Activated CD8-positive, alpha-beta T cell treated with anti-CD3 and anti-CD28 coated beads for 36 hours (primary cell): Measurements from ENCODE around the gene RPN2. TPM values are rescaled to one million over a fixed set of nuclear protein-coding genes. Genes with fewer than 3 reads are reported as not detected.

Experiments
- ATAC-seq: fragments of 200-7000 bp; cut with Tn5 transposase; one replicate; pipeline ENCODE4 v1.10.0; 2021; ENCODE audit warnings: mild to moderate bottlenecking, moderate library complexity
- CTCF ChIA-PET: fragments of 350-600 bp; sonication (Branson Sonifier 250); formaldehyde crosslinking; loops from one replicate; lab custom pipeline; 2021; ENCODE audit warnings: antibody characterized with exemption; lab: Charles Lee
- POLR2A ChIA-PET: fragments of 350-600 bp; sonication (Branson Sonifier 250); formaldehyde crosslinking; loops from one replicate; lab custom pipeline; 2021; ENCODE audit warnings: antibody characterized with exemption; lab: Charles Lee
- DNase-seq: peaks from one replicate; pipeline ENCODE4 v3.0.0-alpha.2; 2020
- H3K27ac Mint-ChIP-seq: one replicate; pipeline ENCODE4 v1.8.0; 2021; ENCODE audit warnings: mild to moderate bottlenecking, mixed read lengths
- H3K27me3 Mint-ChIP-seq: one replicate; pipeline ENCODE4 v1.8.0; 2021; ENCODE audit warnings: mixed read lengths
- H3K36me3 Mint-ChIP-seq: one replicate; pipeline ENCODE4 v1.8.0; 2021; ENCODE audit warnings: low read depth, mixed read lengths
- H3K4me1 Mint-ChIP-seq: one replicate; pipeline ENCODE4 v1.8.0; 2021; ENCODE audit warnings: low read depth, mixed read lengths
- H3K4me3 Mint-ChIP-seq: one replicate; pipeline ENCODE4 v1.8.0; 2021; ENCODE audit warnings: mild to moderate bottlenecking, moderate library complexity, mixed read lengths
- H3K9me3 Mint-ChIP-seq: one replicate; pipeline ENCODE4 v1.8.0; 2021; ENCODE audit warnings: mixed read lengths
- intact Hi-C: fragments of 100-400 bp; cut with micrococcal nuclease; formaldehyde crosslinking; loops from one replicate; pipeline ENCODE4 v1.10.0; 2022
- total RNA-seq, 2 experiments: library from RNA; stranded (reverse); gene quantifications; one replicate each; pipeline ENCODE4 v1.2.3, GENCODE V29; 2021
- TF ChIP-seq, protein P1 (sequence below): fragments of 200-600 bp; IDR thresholded peaks from one replicate; pipeline ENCODE4 v1.8.0; 2022; ENCODE audit warnings: antibody characterized with exemption, mild to moderate bottlenecking

RPN2 gene
- total RNA-seq, 2 experiments from 2014 or later, result 103 to 107 TPM

DNA sequence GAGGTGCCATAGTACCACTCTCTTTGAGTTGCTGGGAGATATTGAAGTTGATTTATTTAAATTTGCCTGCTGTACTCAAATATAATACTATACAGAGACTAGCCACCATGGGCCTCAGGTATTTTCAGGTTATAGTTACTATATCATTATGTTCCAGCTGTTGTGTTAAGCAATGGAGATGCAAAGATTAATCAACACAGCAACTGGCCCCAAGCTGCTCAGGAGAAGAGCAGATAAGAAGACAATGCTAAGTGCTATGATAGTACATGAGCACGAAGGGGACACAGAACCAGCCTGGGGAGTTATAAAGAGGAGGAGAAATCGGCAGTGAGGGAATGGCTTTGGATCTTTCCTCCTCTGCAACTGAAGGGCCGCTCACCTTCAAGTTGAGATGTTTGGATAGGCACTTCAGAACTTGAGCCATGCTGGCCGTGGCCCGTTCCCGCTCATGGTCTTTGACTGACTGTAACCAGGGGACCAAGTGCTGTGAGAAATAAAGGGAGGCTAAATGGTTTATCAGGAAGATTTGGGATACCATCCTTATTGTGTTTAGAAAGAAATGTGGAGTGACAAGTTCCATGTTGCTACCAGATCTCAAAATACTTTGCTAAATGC is 24.3 kb upstream of the RPN2 start:
- ChIA-PET CTCF (interaction anchor here (1.9 kb wide), 1 partner anchor 41 kb away, joined by 8 read pairs; no protein-coding TSS in a partner anchor), POLR2A (no interaction called here)
- no peak overlapping the region for H3K27ac Mint-ChIP-seq
- no peak overlapping the region for H3K4me3 Mint-ChIP-seq
- intact Hi-C loops, result no loop called here
- no peaks in the 10 kb centered on the region for H3K4me1 Mint-ChIP-seq
- no peaks in the 10 kb centered on the region for H3K36me3 Mint-ChIP-seq
- no peaks in the 10 kb centered on the region for H3K27me3 Mint-ChIP-seq
- DNase-seq (no peak), ATAC-seq (no peak)
- H3K9me3 Mint-ChIP-seq, result no peaks in the 10 kb centered on the region
- TF ChIP-seq, protein P1, sequence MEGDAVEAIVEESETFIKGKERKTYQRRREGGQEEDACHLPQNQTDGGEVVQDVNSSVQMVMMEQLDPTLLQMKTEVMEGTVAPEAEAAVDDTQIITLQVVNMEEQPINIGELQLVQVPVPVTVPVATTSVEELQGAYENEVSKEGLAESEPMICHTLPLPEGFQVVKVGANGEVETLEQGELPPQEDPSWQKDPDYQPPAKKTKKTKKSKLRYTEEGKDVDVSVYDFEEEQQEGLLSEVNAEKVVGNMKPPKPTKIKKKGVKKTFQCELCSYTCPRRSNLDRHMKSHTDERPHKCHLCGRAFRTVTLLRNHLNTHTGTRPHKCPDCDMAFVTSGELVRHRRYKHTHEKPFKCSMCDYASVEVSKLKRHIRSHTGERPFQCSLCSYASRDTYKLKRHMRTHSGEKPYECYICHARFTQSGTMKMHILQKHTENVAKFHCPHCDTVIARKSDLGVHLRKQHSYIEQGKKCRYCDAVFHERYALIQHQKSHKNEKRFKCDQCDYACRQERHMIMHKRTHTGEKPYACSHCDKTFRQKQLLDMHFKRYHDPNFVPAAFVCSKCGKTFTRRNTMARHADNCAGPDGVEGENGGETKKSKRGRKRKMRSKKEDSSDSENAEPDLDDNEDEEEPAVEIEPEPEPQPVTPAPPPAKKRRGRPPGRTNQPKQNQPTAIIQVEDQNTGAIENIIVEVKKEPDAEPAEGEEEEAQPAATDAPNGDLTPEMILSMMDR, result no peak

DNA sequence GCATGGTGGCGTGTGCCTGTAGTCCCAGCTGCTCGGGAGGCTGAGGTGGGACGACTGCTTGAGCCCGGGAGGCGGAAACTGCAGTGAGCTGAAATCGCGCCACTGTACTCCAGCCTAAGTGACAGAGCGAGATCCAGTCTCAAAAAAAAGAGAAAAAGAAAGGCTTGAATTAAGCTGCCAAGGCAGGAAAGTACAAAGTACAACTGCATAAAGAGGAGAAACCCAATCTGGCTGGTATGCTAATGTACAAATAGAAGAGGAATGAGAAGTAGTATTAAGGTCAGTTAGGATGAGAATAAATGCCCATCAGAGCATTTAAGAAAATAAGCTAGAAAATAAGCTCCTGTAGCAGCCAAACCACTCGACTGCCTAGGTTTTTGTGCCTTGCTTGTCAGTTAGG is 23.1 kb upstream of the RPN2 start:
- POLR2A ChIA-PET, result no interaction called here
- TF ChIP-seq, protein P1, result no peak
- H3K9me3 Mint-ChIP-seq, result no peaks in the 10 kb centered on the region
- ATAC-seq, result no peak
- intact Hi-C loops, result no loop called here
- no peak for DNase-seq
- no peak overlapping the region for H3K27ac Mint-ChIP-seq
- no peaks in the 10 kb centered on the region for H3K4me1 Mint-ChIP-seq
- no peaks in the 10 kb centered on the region for H3K27me3 Mint-ChIP-seq
- H3K4me3 Mint-ChIP-seq, result no peak overlapping the region
- CTCF ChIA-PET, result interaction anchor here (1.9 kb wide), 1 partner anchor 40 kb away, joined by 8 read pairs; no protein-coding TSS in a partner anchor
- no peaks in the 10 kb centered on the region for H3K36me3 Mint-ChIP-seq

DNA sequence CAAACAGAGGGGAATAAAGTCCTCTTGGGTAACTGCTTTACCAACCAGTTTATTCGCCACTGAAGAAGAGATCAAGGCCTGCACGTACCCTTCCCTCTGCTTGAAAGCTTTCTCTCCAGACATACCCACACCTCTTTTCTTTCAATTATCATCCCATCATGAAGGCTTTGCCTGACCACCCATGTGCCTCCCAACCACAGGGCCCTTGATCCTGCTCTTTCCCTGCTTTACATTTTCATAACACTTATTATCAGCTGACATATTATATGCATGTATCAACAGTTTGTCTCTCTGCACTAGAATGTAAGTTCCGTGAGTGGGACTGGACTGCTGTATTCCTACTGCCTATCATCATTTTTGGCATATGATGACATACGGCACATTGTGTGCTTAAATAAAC is 20.9 kb upstream of the RPN2 start:
- DNase-seq (no peak), ATAC-seq (no peak)
- TF ChIP-seq, protein P1, result no peak
- CTCF ChIA-PET, result no interaction called here
- no peaks in the 10 kb centered on the region for H3K9me3 Mint-ChIP-seq
- intact Hi-C loops, result no loop called here
- H3K27me3 Mint-ChIP-seq, result no peaks in the 10 kb centered on the region
- POLR2A ChIA-PET, result no interaction called here
- no peak overlapping the region for H3K27ac Mint-ChIP-seq
- no peak overlapping the region for H3K4me3 Mint-ChIP-seq
- H3K4me1 Mint-ChIP-seq, result no peaks in the 10 kb centered on the region
- H3K36me3 Mint-ChIP-seq, result no peaks in the 10 kb centered on the region

DNA sequence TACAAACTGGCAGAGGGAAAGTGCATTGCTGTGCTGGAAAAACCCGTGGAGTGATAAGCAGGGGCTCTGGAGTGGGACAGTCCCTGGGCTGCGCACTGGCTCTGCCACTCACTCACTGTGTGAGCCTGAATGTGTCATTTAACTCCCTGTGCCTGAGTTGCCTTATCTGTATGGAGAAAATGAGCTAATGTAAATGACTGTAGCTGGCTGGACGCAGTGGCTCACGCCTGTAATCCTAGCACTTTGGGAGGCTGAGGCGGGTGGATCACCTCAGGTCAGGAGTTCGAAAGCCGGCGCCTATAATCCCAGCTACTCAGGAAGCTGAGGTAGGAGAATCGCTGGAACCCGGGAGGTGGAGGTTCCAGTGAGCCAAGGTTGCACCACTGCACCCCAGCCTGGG is 18.4 kb upstream of the RPN2 start:
- DNase-seq, result no peak
- no peaks in the 10 kb centered on the region for H3K4me1 Mint-ChIP-seq
- H3K9me3 Mint-ChIP-seq, result no peaks in the 10 kb centered on the region
- no peaks in the 10 kb centered on the region for H3K27me3 Mint-ChIP-seq
- TF ChIP-seq, protein P1, result no peak
- no peaks in the 10 kb centered on the region for H3K36me3 Mint-ChIP-seq
- no peak overlapping the region for H3K27ac Mint-ChIP-seq
- CTCF ChIA-PET, result no interaction called here
- no peak overlapping the region for H3K4me3 Mint-ChIP-seq
- POLR2A ChIA-PET, result no interaction called here
- ATAC-seq, result no peak
- intact Hi-C loops, result no loop called here

DNA sequence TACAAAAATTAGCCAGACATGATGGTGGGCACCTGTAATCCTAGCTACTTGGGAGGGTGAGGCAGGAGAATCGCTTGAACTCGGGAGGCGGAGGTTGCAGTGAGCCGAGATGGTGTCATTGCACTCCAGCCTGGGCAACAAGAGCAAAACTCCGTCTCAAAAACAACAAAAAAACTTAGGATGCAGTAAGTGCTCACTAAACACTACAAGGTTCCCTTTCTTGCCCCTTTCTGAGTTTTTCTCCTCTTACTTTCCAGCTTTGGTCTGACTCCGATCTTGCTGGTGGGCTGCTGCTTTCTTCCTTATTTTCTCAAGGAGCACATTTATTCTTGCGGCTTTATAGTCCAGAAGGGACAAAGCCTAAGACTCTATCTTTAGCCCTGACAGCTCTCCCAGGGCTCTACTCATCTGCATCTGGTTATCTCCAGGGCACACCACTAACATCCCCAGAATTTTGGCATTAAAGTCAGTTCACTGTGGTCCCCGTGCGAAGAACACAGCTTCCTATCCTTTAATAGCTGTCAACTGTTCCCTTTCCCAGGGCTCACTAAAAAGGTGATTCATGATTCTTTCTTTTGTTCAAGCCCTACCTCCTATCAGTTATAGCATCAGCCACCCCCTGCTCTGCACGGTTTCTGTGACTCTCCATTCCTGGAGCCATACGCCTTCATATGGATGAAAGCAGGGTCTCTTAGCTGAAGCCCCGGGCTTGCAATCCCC is 17.1 kb upstream of the RPN2 start:
- ATAC-seq (no peak), DNase-seq (no peak)
- Mint-ChIP-seq H3K4me3 (no peak overlapping the region), H3K4me1 (no peaks in the 10 kb centered on the region), H3K36me3 (no peaks in the 10 kb centered on the region), H3K27me3 (no peaks in the 10 kb centered on the region), H3K27ac (no peak overlapping the region), H3K9me3 (no peaks in the 10 kb centered on the region)
- intact Hi-C loops, result no loop called here
- CTCF ChIA-PET, result no interaction called here
- TF ChIP-seq, protein P1, result no peak
- POLR2A ChIA-PET, result no interaction called here
